NCI-H2107 treated with DMSO at 0.1 percent for 48 hours (cell line): ENCODE data around the gene HERPUD2.
A peak's percentile ranks its signal among the peaks of the same experiment; 100 is the strongest.

Experiments
- DNase-seq: peaks from one replicate; lab custom pipeline; 2025; ENCODE audit not compliant: unreplicated experiment; lab: John Stamatoyannopoulos, UW

HERPUD2 gene

GRCh38 chr7:35694784-35695472, at the start of gene HERPUD2:
HERPUD2 (minus strand) TSS chr7:35695135; CDS start chr7:35694330, 805 bp downstream.
- peak; percentile 78 for DNase-seq

GRCh38 chr7:35738889-35739288, 44.0 kb upstream of the HERPUD2 start:
- DNase-seq: no peak

- DNase-seq: no peak
Observed at GRCh38 chr7:35736725-35737124, 41.8 kb upstream of the HERPUD2 start.

GRCh38 chr7:35735396-35735795, 40.5 kb upstream of the HERPUD2 start:
- DNase-seq: no peak

GRCh38 chr7:35734001-35734483, 39.1 kb upstream of the HERPUD2 start:
- DNase-seq: no peak

GRCh38 chr7:35731349-35731748, 36.4 kb upstream of the HERPUD2 start:
- no peak for DNase-seq

- DNase-seq: no peak
Observed at GRCh38 chr7:35729061-35729783, 34.3 kb upstream of the HERPUD2 start.

GRCh38 chr7:35728412-35729060, 33.6 kb upstream of the HERPUD2 start:
- DNase-seq: no peak

- no peak for DNase-seq
Observed at GRCh38 chr7:35727571-35727970, 32.6 kb upstream of the HERPUD2 start.

- DNase-seq: no peak
Observed at GRCh38 chr7:35726654-35727053, 31.7 kb upstream of the HERPUD2 start.

- no peak for DNase-seq
Observed at GRCh38 chr7:35725280-35725680, 30.3 kb upstream of the HERPUD2 start.

GRCh38 chr7:35723011-35723410, 28.1 kb upstream of the HERPUD2 start:
- DNase-seq: no peak

- no peak for DNase-seq
Observed at GRCh38 chr7:35722054-35722849, 27.3 kb upstream of the HERPUD2 start.

GRCh38 chr7:35721288-35721687, 26.4 kb upstream of the HERPUD2 start:
- no peak for DNase-seq

- no peak for DNase-seq
Observed at GRCh38 chr7:35720849-35721248, 25.9 kb upstream of the HERPUD2 start.

- no peak for DNase-seq
Observed at GRCh38 chr7:35720032-35720431, 25.1 kb upstream of the HERPUD2 start.

- no peak for DNase-seq
Observed at GRCh38 chr7:35718047-35718446, 23.1 kb upstream of the HERPUD2 start.

GRCh38 chr7:35717516-35717915, 22.6 kb upstream of the HERPUD2 start:
- no peak for DNase-seq

- DNase-seq: no peak
Observed at GRCh38 chr7:35717013-35717412, 22.1 kb upstream of the HERPUD2 start.

- no peak for DNase-seq
Observed at GRCh38 chr7:35716038-35716803, 21.3 kb upstream of the HERPUD2 start.
